ENCODE results near the gene CDHR5. TPM values are rescaled to one million over a fixed set of nuclear protein-coding genes. Genes with fewer than 3 reads are reported as not detected.

The CDHR5 gene
- total RNA-seq: not detected in 2 replicates

GRCh38 chr11:624705-625635 lies at the start of gene CDHR5:
Gene CDHR5, minus strand, starts transcription at chr11:624955. Its CDS starts 53 bp downstream, at chr11:624902.

GRCh38 chr11:636511-637332 lies 12.0 kb upstream of the CDHR5 start, which contains the start of gene DRD4:
Gene DRD4, plus strand, starts transcription at chr11:637269. Its CDS starts 36 bp downstream, at chr11:637305.

GRCh38 chr11:626475-627307 lies 1.9 kb upstream of the CDHR5 start, which contains the start of gene SCT:
Gene SCT, minus strand, starts transcription at chr11:627181. Its CDS starts 38 bp downstream, at chr11:627143.

GRCh38 chr11:615504-616319 lies 9.0 kb downstream of the CDHR5 start, which contains the start of gene IRF7:
Gene IRF7, minus strand, starts transcription at chr11:615950. Its CDS starts 586 bp downstream, at chr11:615364.

GRCh38 chr11:575996-576768 lies 48.6 kb downstream of the CDHR5 start, which contains the start of gene PHRF1:
Gene PHRF1, plus strand, starts transcription at chr11:576470. Its CDS starts 5,043 bp downstream, at chr11:581513.

Other genes starting within 250 kb of the CDHR5 start
- 0.09 and 1.3 TPM in 2 replicates for gene PKP3, start 230.7 kb downstream of the CDHR5 start, total RNA-seq
- 28.6 and 35.5 TPM in 2 replicates for gene SIGIRR, start 210.0 kb downstream of the CDHR5 start, total RNA-seq
- 0.09 TPM in 2 replicates for gene ANO9, start 182.9 kb downstream of the CDHR5 start, total RNA-seq
- 33.9 and 34.7 TPM in 2 replicates for gene PTDSS2, start 174.7 kb downstream of the CDHR5 start, total RNA-seq
- 203 and 307 TPM in 2 replicates for gene RNH1, start 117.7 kb downstream of the CDHR5 start, total RNA-seq
- 77.6 and 97.3 TPM in 2 replicates for gene HRAS, start 89.4 kb downstream of the CDHR5 start, total RNA-seq
- 0.27 and 0.47 TPM in 2 replicates for gene LRRC56, start 87.4 kb downstream of the CDHR5 start, total RNA-seq
- 0.36 and 1.1 TPM in 2 replicates for gene LMNTD2, start 64.2 kb downstream of the CDHR5 start, total RNA-seq
- 10.4 and 14.9 TPM in 2 replicates for gene RASSF7, start 64.0 kb downstream of the CDHR5 start, total RNA-seq
- 25.6 and 33.3 TPM in 2 replicates for gene PHRF1, start 48.5 kb downstream of the CDHR5 start, total RNA-seq
- 10.4 and 11.3 TPM in 2 replicates for gene IRF7, start 9.0 kb downstream of the CDHR5 start, total RNA-seq
- not detected in 2 replicates for gene SCT, start 2.2 kb upstream of the CDHR5 start, total RNA-seq
- gene DRD4, start 12.3 kb upstream of the CDHR5 start, total RNA-seq: not detected in 2 replicates
- 39.4 and 44.8 TPM in 2 replicates for gene DEAF1, start 70.3 kb upstream of the CDHR5 start, total RNA-seq
- 5.5 and 6.2 TPM in 2 replicates for gene TMEM80, start 70.9 kb upstream of the CDHR5 start, total RNA-seq
- 2.7 and 3.9 TPM in 2 replicates for gene EPS8L2, start 81.3 kb upstream of the CDHR5 start, total RNA-seq
- gene TALDO1, start 122.5 kb upstream of the CDHR5 start, total RNA-seq: 207 and 250 TPM in 2 replicates
- gene GATD1, start 152.5 kb upstream of the CDHR5 start, total RNA-seq: 22.7 and 25.9 TPM in 2 replicates
- under 0.01 and 0.18 TPM in 2 replicates for gene CEND1, start 165.1 kb upstream of the CDHR5 start, total RNA-seq
- gene SLC25A22, start 173.3 kb upstream of the CDHR5 start, total RNA-seq: 6.8 and 7.6 TPM in 2 replicates
- 7.0 and 9.0 TPM in 2 replicates for gene PIDD1, start 180.3 kb upstream of the CDHR5 start, total RNA-seq
- gene RPLP2, start 185.0 kb upstream of the CDHR5 start, total RNA-seq: 353 and 358 TPM in 2 replicates
- gene PNPLA2, start 194.0 kb upstream of the CDHR5 start, total RNA-seq: 15.0 and 23.4 TPM in 2 replicates
- gene CRACR2B, start 203.0 kb upstream of the CDHR5 start, total RNA-seq: 2.7 and 4.8 TPM in 2 replicates
- gene CD151, start 208.0 kb upstream of the CDHR5 start, total RNA-seq: 545 and 757 TPM in 2 replicates
- gene POLR2L, start 217.6 kb upstream of the CDHR5 start, total RNA-seq: 159 and 286 TPM in 2 replicates
- 63.9 and 81.4 TPM in 2 replicates for gene TSPAN4, start 217.9 kb upstream of the CDHR5 start, total RNA-seq

Data from endothelial cell of coronary artery (primary cell).